ENCODE measurements around the gene LPP.

- no peak for TF ChIP-seq CTCF (IDR thresholded peaks at IDR 0.05; ENCODE audit: low read length)
- TF ChIP-seq EZH2 (IDR thresholded peaks at IDR 0.05; ENCODE audit: borderline replicate concordance, low read length): no peak
These were observed 720.6 kb downstream of the LPP start for GRCh38 chr3:188874576-188874975.
